Karpas-422 (cell line): ENCODE measurements around the gene SIDT1. TPM values are rescaled to one million over a fixed set of nuclear protein-coding genes. Genes with fewer than 3 reads are reported as not detected.
A peak's percentile ranks its signal among the peaks of the same experiment; 100 is the strongest.

Experiments
- DNase-seq: peaks from one replicate; pipeline ENCODE4 v3.0.0-alpha.2; 2015
- H2AFZ ChIP-seq: fragments of 200-600 bp; sonication (generic); 2 replicates; pipeline ENCODE4 v1.6.1; 2014; ENCODE audit warnings: antibody characterized with exemption, low read length, mixed read lengths
- H3K27ac ChIP-seq: fragments of 200-600 bp; sonication (generic); 2 replicates; pipeline ENCODE4 v1.5.1; 2014; ENCODE audit warnings: mild to moderate bottlenecking, low read length, moderate library complexity
- H3K27me3 ChIP-seq: fragments of 200-600 bp; sonication (generic); 2 replicates; pipeline ENCODE4 v1.6.1; 2014; ENCODE audit warnings: low read length, mixed read lengths
- H3K36me3 ChIP-seq: fragments of 200-600 bp; sonication (generic); 2 replicates; pipeline ENCODE4 v1.6.1; 2014; ENCODE audit warnings: low read length, mixed read lengths; ENCODE audit not compliant: insufficient read depth
- H3K4me1 ChIP-seq: fragments of 200-600 bp; sonication (generic); 2 replicates; pipeline ENCODE4 v1.6.1; 2014; ENCODE audit warnings: mild to moderate bottlenecking, low read length, mixed read lengths
- H3K4me2 ChIP-seq: fragments of 200-600 bp; sonication (generic); 2 replicates; pipeline ENCODE4 v1.6.1; 2014; ENCODE audit warnings: low read length, low read depth, mild to moderate bottlenecking; ENCODE audit not compliant: poor library complexity, severe bottlenecking
- H3K4me3 ChIP-seq: fragments of 200-600 bp; sonication (generic); 2 replicates; pipeline ENCODE4 v1.5.1; 2014; ENCODE audit warnings: mild to moderate bottlenecking, antibody characterized with exemption, low read length, mixed read lengths
- H3K79me2 ChIP-seq: fragments of 200-600 bp; sonication (generic); 2 replicates; pipeline ENCODE4 v1.6.1; 2014; ENCODE audit warnings: mild to moderate bottlenecking, low read length, mixed read lengths
- H3K9ac ChIP-seq: fragments of 200-600 bp; sonication (generic); 2 replicates; pipeline ENCODE4 v1.6.0; 2014; ENCODE audit warnings: low read length
- H3K9me2 ChIP-seq: fragments of 200-600 bp; sonication (generic), shearing (Covaris generic); replicated peaks from 2 replicates; pipeline ENCODE4 v1.6.0; 2014; ENCODE audit warnings: mild to moderate bottlenecking, low read length, moderate library complexity; ENCODE audit not compliant: insufficient read depth
- H3K9me3 ChIP-seq: fragments of 300-700, 200-600 bp; sonication (generic); 2 replicates; pipeline ENCODE4 v1.6.1; 2014; ENCODE audit warnings: low read length, mixed read lengths
- H4K20me1 ChIP-seq: fragments of 200-600 bp; sonication (generic); 2 replicates; pipeline ENCODE4 v1.6.1; 2014; ENCODE audit warnings: mild to moderate bottlenecking, antibody characterized with exemption, low read length, low read depth; ENCODE audit not compliant: insufficient read depth
- total RNA-seq: library from RNA; depleted of rRNA; stranded (reverse); fragments of >200 nt; shearing (Covaris generic); gene quantifications from 2 replicates; pipeline ENCODE4 v1.2.3, GENCODE V29; 2014; ENCODE audit warnings: low replicate concordance

SIDT1 gene
- total RNA-seq, 1 experiment from 2014 or later, result 11.3 TPM

GRCh38 chr3:113625834-113626233, 93.5 kb downstream of the SIDT1 start:
- Histone ChIP-seq H3K4me2 (peak overlapping the region; percentile 60), H3K4me1 (peaks cover 22% of the 10 kb centered on the region), H3K9me3 (no peaks in the 10 kb centered on the region), H3K27ac (no peak overlapping the region), H3K36me3 (no peaks in the 10 kb centered on the region), H2AFZ (no peak overlapping the region), H3K4me3 (no peak overlapping the region; the same call in 1 of the 2 replicates), H3K79me2 (no peaks in the 10 kb centered on the region), H3K9ac (peak overlapping the region; percentile 1; the same call in 1 of the 2 replicates), H3K9me2 (no peaks in the 10 kb centered on the region), H3K27me3 (no peaks in the 10 kb centered on the region), H4K20me1 (no peaks in the 10 kb centered on the region)
- DNase-seq, result no peak

DNA sequence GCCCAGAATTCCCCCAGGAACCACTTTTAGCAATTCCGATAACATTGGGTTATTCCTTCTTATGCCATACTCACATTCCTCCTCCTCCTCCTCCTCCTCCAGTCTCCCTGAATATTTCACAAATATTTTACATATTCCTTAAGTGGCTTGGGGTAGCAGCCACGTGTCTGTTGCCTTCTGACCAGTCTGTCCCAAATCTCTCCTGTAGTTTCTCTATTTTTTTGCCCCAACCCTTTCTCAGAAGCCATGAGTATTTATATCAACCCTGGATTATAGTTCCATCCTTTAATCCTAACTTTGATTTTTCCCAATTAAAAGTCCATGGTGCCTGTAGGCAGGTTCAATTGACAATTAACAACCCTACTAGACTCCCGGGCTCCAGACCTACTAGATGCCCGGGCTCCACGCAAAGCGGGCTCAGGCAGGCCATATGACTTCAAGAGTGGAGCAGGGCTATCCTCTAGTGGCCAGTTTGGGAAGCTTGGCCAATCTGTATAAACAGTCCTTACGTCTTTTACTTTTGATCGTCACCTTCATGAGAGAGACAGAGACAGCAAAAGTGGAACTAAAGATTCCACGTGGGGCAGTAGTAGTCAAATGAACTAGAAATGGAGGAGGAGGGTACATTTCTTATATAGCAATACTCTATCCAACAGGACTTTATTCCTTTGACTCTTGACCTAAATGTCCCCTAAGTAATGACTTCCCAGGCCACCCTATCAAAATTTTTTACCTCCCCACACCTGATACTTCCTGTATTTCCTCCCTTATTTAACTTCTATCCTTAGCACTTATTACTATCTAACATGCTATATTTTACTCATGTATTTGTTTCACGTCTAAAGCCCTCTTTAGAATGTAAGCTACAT, 94.4 kb downstream of the SIDT1 start:
- Histone ChIP-seq H3K9me3 (no peaks in the 10 kb centered on the region), H4K20me1 (no peaks in the 10 kb centered on the region), H3K27ac (no peak overlapping the region), H3K4me1 (peaks cover 26% of the 10 kb centered on the region), H3K79me2 (no peaks in the 10 kb centered on the region), H3K27me3 (no peaks in the 10 kb centered on the region), H3K4me2 (peak overlapping the region; percentile 60), H3K36me3 (no peaks in the 10 kb centered on the region), H3K4me3 (peak overlapping the region; percentile 15; the same call in 1 of the 2 replicates), H3K9ac (peak overlapping the region; percentile 24; the same call in 1 of the 2 replicates), H2AFZ (peak overlapping the region; percentile 68), H3K9me2 (no peaks in the 10 kb centered on the region)
- DNase-seq, result peak; percentile 87

DNA sequence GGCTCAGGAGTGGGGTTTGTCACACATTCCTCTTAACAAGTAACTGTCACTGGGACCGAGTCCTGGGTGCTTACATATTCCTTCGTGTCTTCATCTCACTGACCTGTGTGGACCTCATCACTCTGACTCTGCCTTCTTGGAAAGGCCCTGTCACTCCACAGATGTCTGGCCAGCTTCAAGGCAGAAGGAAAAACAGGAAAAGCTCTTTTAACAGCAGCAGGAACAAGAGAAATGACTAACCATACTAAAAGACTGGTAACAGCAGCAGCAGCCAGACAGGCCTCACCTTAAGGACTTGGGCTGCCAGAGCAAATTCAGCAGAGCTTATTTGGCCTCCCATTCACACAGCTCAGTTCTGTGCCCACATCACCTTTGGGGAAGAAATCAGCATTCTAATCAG, 96.0 kb downstream of the SIDT1 start:
- H3K79me2 ChIP-seq, result no peaks in the 10 kb centered on the region
- H3K27ac ChIP-seq, result no peak overlapping the region
- H3K9ac ChIP-seq, result no peak overlapping the region
- no peak overlapping the region for H3K4me2 ChIP-seq
- H3K9me3 ChIP-seq, result no peaks in the 10 kb centered on the region
- no peaks in the 10 kb centered on the region for H3K9me2 ChIP-seq
- H3K4me1 ChIP-seq, result peaks cover 26% of the 10 kb centered on the region
- H2AFZ ChIP-seq, result no peak overlapping the region
- no peak overlapping the region for H3K4me3 ChIP-seq
- no peaks in the 10 kb centered on the region for H3K27me3 ChIP-seq
- no peak for DNase-seq
- H3K36me3 ChIP-seq, result no peaks in the 10 kb centered on the region
- no peaks in the 10 kb centered on the region for H4K20me1 ChIP-seq

DNA sequence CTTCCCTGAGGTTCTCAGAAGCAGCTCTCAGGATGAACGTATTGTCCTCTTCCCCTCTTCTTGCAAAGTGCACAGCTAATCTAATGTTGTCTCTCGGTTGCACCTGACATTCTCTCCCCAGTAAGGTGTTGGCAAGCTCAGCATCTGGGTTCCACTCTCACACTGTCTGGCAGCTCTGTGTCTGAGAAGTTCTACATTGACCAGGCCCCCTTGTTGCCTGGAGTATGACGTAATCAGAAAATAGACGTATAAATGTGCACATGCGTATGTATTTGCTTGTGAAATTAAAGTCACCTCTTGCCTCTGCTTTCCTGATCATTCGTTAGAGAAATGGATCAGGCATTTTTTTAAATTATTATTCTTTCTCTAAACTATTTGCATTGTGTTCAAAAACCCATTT, 96.4 kb downstream of the SIDT1 start:
- no peaks in the 10 kb centered on the region for H3K36me3 ChIP-seq

DNA sequence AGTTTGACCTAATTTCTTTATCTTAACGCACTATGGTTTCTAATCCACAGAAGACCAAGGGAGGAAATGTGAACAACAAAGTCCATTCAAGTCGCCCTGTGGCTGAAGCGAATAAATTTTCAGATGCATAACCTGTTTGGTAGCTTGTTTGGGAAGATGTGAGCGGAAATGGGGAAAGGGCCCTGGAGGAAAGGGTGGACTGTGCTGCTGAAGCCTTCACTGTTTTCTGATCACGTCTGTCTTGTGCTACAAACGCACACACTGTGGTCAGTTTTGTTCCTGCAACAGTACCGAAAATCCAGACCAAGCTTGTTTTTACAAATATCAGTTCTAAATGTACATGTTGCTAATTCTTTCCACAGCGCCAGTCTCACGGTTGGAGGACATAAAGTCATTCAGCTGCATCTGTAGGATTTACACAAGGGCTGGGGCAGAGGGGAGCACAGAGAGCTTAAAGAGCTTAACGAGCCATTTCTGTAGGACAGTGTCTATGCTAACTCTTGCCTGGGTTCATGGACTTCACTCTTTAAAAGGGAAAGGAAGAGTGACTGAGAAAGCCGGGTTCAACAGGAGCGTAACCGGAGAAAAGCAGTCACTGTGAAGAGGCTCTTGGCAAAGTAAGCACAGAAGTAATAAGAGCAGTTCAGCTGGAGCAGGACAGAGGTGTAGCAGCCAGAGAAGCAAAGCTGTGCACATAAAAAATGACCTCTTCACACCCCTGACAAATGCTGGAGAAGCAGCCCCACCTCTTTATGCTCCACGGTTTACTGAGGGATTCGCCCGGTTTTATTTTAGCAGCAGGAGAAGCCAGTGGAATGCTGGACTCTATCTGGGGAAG, 97.4 kb downstream of the SIDT1 start:
- H3K79me2 ChIP-seq, result no peaks in the 10 kb centered on the region
- H3K9ac ChIP-seq, result no peak overlapping the region
- no peaks in the 10 kb centered on the region for H4K20me1 ChIP-seq
- H3K27me3 ChIP-seq, result no peaks in the 10 kb centered on the region
- no peaks in the 10 kb centered on the region for H3K36me3 ChIP-seq
- no peak overlapping the region for H3K4me3 ChIP-seq
- no peaks in the 10 kb centered on the region for H3K9me2 ChIP-seq
- DNase-seq, result no peak
- H3K4me2 ChIP-seq, result no peak overlapping the region
- H3K9me3 ChIP-seq, result no peaks in the 10 kb centered on the region
- no peak overlapping the region for H2AFZ ChIP-seq
- peaks cover 26% of the 10 kb centered on the region for H3K4me1 ChIP-seq
- no peak overlapping the region for H3K27ac ChIP-seq

More for the DNA sequence above, 96.4 kb downstream of the SIDT1 start:
- H3K4me3 ChIP-seq, result no peak overlapping the region
- no peaks in the 10 kb centered on the region for H3K27me3 ChIP-seq
- H3K4me1 ChIP-seq, result peaks cover 26% of the 10 kb centered on the region
- no peaks in the 10 kb centered on the region for H4K20me1 ChIP-seq
- no peak overlapping the region for H2AFZ ChIP-seq
- H3K9me3 ChIP-seq, result no peaks in the 10 kb centered on the region
- H3K79me2 ChIP-seq, result no peaks in the 10 kb centered on the region
- DNase-seq, result no peak
- H3K9ac ChIP-seq, result no peak overlapping the region
- H3K27ac ChIP-seq, result no peak overlapping the region
- H3K9me2 ChIP-seq, result no peaks in the 10 kb centered on the region
- no peak overlapping the region for H3K4me2 ChIP-seq

GRCh38 chr3:113630956-113631542, 98.7 kb downstream of the SIDT1 start:
- Histone ChIP-seq H3K4me1 (peaks cover 20% of the 10 kb centered on the region), H3K27ac (no peak overlapping the region), H3K4me2 (no peak overlapping the region), H3K27me3 (no peaks in the 10 kb centered on the region), H3K9me2 (no peaks in the 10 kb centered on the region), H4K20me1 (no peaks in the 10 kb centered on the region), H3K36me3 (no peaks in the 10 kb centered on the region), H3K4me3 (no peak overlapping the region), H3K9me3 (no peaks in the 10 kb centered on the region), H3K9ac (no peak overlapping the region), H2AFZ (no peak overlapping the region), H3K79me2 (no peaks in the 10 kb centered on the region)
- no peak for DNase-seq

- no peak for DNase-seq
- H3K27me3 ChIP-seq, result no peaks in the 10 kb centered on the region
- H3K9ac ChIP-seq, result no peak overlapping the region
- no peaks in the 10 kb centered on the region for H3K36me3 ChIP-seq
- H3K9me3 ChIP-seq, result no peaks in the 10 kb centered on the region
- no peaks in the 10 kb centered on the region for H3K79me2 ChIP-seq
- H3K27ac ChIP-seq, result no peak overlapping the region
- H3K4me1 ChIP-seq, result peaks cover 15% of the 10 kb centered on the region
- no peaks in the 10 kb centered on the region for H4K20me1 ChIP-seq
- H2AFZ ChIP-seq, result no peak overlapping the region
- H3K4me3 ChIP-seq, result no peak overlapping the region
- no peak overlapping the region for H3K4me2 ChIP-seq
- no peaks in the 10 kb centered on the region for H3K9me2 ChIP-seq
Observed at GRCh38 chr3:113631573-113631972, 99.2 kb downstream of the SIDT1 start.
